Mesenchymal stem cell (in vitro differentiated cells and primary cell): ENCODE data around the gene NAPSA.
"Not testable (repeated sequence)": the region's sequence is repeated elsewhere in the genome, so short reads cannot be mapped to it uniquely, and the experiment has no call there.

ENCODE experiments used
- DNase-seq: peaks from one replicate; pipeline ENCODE4 v3.0.0-alpha.2; 2013
- H2AFZ ChIP-seq: one replicate; pipeline ENCODE4 v1.6.1; 2013; ENCODE audit warnings: low read depth, mild to moderate bottlenecking, control low read depth, inconsistent platforms, low read length, moderate library complexity
- H2AK5ac ChIP-seq: 2 replicates; pipeline ENCODE4 v1.6.1; 2013; ENCODE audit warnings: low read length, moderate library complexity, mild to moderate bottlenecking, inconsistent platforms; ENCODE audit not compliant: severe bottlenecking
- H2BK120ac ChIP-seq: one replicate; pipeline ENCODE4 v1.6.1; 2013; ENCODE audit warnings: low read depth, mild to moderate bottlenecking, inconsistent platforms, low read length, moderate library complexity
- H2BK12ac ChIP-seq, 2 experiments: one replicate each; pipeline ENCODE4 v1.6.1; 2013; ENCODE audit warnings: inconsistent platforms in 2 of 2, low read length in 2 of 2, mild to moderate bottlenecking in 2 of 2, moderate library complexity in 2 of 2, control low read depth in 1 of 2
- H2BK15ac ChIP-seq: one replicate; pipeline ENCODE4 v1.6.1; 2013; ENCODE audit warnings: mild to moderate bottlenecking, low read depth, inconsistent platforms; ENCODE audit not compliant: poor library complexity, severe bottlenecking
- H2BK5ac ChIP-seq: 2 replicates; pipeline ENCODE4 v1.6.1; 2013; ENCODE audit warnings: low read depth, mild to moderate bottlenecking, low read length, control low read depth, inconsistent platforms; ENCODE audit not compliant: poor library complexity, severe bottlenecking
- H3K14ac ChIP-seq, 2 experiments: one replicate each; pipeline ENCODE4 v1.6.1; 2013; ENCODE audit warnings: inconsistent platforms in 2 of 2, low read length in 2 of 2, control low read depth in 1 of 2, mild to moderate bottlenecking in 1 of 2, moderate library complexity in 1 of 2
- H3K18ac ChIP-seq, 2 experiments: one replicate each; pipeline ENCODE4 v1.6.1; 2013; ENCODE audit warnings: inconsistent platforms in 2 of 2, low read length in 2 of 2, control low read depth in 1 of 2, low read depth in 1 of 2, mild to moderate bottlenecking in 1 of 2
- H3K23ac ChIP-seq, 2 experiments: one replicate each; pipeline ENCODE4 v1.6.1; 2013; ENCODE audit warnings: inconsistent platforms in 2 of 2, low read length in 2 of 2, mild to moderate bottlenecking in 2 of 2, moderate library complexity in 2 of 2, control low read depth in 1 of 2
- H3K27ac ChIP-seq: 2 replicates; pipeline ENCODE4 v1.5.1; 2013; ENCODE audit warnings: mild to moderate bottlenecking, moderate library complexity, low read length, control low read depth, inconsistent platforms; ENCODE audit not compliant: poor library complexity, severe bottlenecking
- H3K27me3 ChIP-seq, 2 experiments: 2 replicates each; pipeline versions ENCODE4 v1.6.1 to v1.7.0; 2013; ENCODE audit warnings: low read length in 2 of 2, mild to moderate bottlenecking in 2 of 2, moderate library complexity in 2 of 2, control low read depth in 1 of 2, inconsistent platforms in 1 of 2; ENCODE audit not compliant: control insufficient read depth in 1 of 2, insufficient read depth in 1 of 2
- H3K36me3 ChIP-seq, 2 experiments: 2 replicates each; pipeline versions ENCODE4 v1.6.1 to v1.7.0; 2013; ENCODE audit warnings: low read length in 2 of 2, control low read depth in 1 of 2, inconsistent platforms in 1 of 2, low read depth in 1 of 2, mild to moderate bottlenecking in 1 of 2; ENCODE audit not compliant: insufficient read depth in 2 of 2, control insufficient read depth in 1 of 2
- H3K4ac ChIP-seq, 2 experiments: one replicate each; pipeline ENCODE4 v1.6.1; 2013; ENCODE audit warnings: inconsistent platforms in 2 of 2, low read length in 2 of 2, mild to moderate bottlenecking in 2 of 2, moderate library complexity in 2 of 2, control low read depth in 1 of 2, low read depth in 1 of 2
- H3K4me1 ChIP-seq: 2 replicates; pipeline ENCODE4 v1.6.1; 2013; ENCODE audit warnings: low read depth, low read length, control low read depth; ENCODE audit not compliant: control insufficient read depth, insufficient read depth
- H3K4me2 ChIP-seq: 2 replicates; pipeline ENCODE4 v1.6.1; 2013; ENCODE audit warnings: low read length, mild to moderate bottlenecking, inconsistent platforms; ENCODE audit not compliant: poor library complexity, severe bottlenecking
- H3K4me3 ChIP-seq, 2 experiments: 2 replicates each; pipeline versions ENCODE4 v1.5.1 to v1.7.0; 2013; ENCODE audit warnings: low read length in 2 of 2, mild to moderate bottlenecking in 2 of 2, control low read depth in 1 of 2, low read depth in 1 of 2; ENCODE audit not compliant: insufficient read depth in 1 of 2
- H3K79me1 ChIP-seq: replicated peaks from 2 replicates; pipeline ENCODE4 v1.6.1; 2013; ENCODE audit warnings: mild to moderate bottlenecking, control low read depth, low read length, inconsistent platforms; ENCODE audit not compliant: poor library complexity, severe bottlenecking
- H3K9ac ChIP-seq: 2 replicates; pipeline ENCODE4 v1.7.0; 2013; ENCODE audit warnings: mild to moderate bottlenecking, low read length, moderate library complexity
- H3K9me3 ChIP-seq: 2 replicates; pipeline ENCODE4 v1.7.0; 2013; ENCODE audit warnings: mild to moderate bottlenecking, low read length; ENCODE audit not compliant: control insufficient read depth
- H4K8ac ChIP-seq: one replicate; pipeline ENCODE4 v1.6.1; 2013; ENCODE audit warnings: inconsistent platforms, mild to moderate bottlenecking, low read length, moderate library complexity
- H4K91ac ChIP-seq: one replicate; pipeline ENCODE4 v1.6.1; 2013; ENCODE audit warnings: mild to moderate bottlenecking, low read length, inconsistent platforms
- WGBS: methylation state at CpG from one replicate; pipeline ENCODE4 v1.1.7; 2013; ENCODE audit warnings: mixed read lengths; 5-methylcytosine and 5-hydroxymethylcytosine counted together

The NAPSA gene

GRCh38 chr19:50340331-50340730 lies 25.1 kb downstream of the NAPSA start:
- Histone ChIP-seq H3K4me1 (no peaks in the 10 kb centered on the region), H3K27ac (no peak overlapping the region), H3K4ac (no peak overlapping the region), H2AK5ac (no peak overlapping the region), H3K18ac (no peak overlapping the region), H3K9ac (no peak overlapping the region), H3K36me3 (no peaks in the 10 kb centered on the region), H3K4me3 (no peak overlapping the region), H4K8ac (no peak overlapping the region), H2BK12ac (no peak overlapping the region), H3K79me1 (no peaks in the 10 kb centered on the region), H2BK5ac (no peak overlapping the region), H3K27me3 (peaks cover 0 to 3% of the 10 kb centered on the region in 2 experiments), H2AFZ (no peak overlapping the region), H3K9me3 (peaks cover 17% of the 10 kb centered on the region), H2BK15ac (no peak overlapping the region), H3K14ac (no peak overlapping the region), H3K23ac (no peak overlapping the region), H3K4me2 (no peak overlapping the region), H2BK120ac (no peak overlapping the region), H4K91ac (no peak overlapping the region)
- DNase-seq = no peak

- H3K18ac ChIP-seq, H3K27ac ChIP-seq, H2AK5ac ChIP-seq, H2BK15ac ChIP-seq, H2AFZ ChIP-seq, DNase-seq, H3K9ac ChIP-seq, H3K9me3 ChIP-seq, H3K79me1 ChIP-seq, H3K4ac ChIP-seq, H2BK5ac ChIP-seq, H3K4me2 ChIP-seq, H3K14ac ChIP-seq, H3K4me3 ChIP-seq, H3K4me1 ChIP-seq, H3K36me3 ChIP-seq, H3K23ac ChIP-seq, H2BK120ac ChIP-seq, H4K91ac ChIP-seq, H2BK12ac ChIP-seq, H4K8ac ChIP-seq: not testable (repeated sequence)
- peaks cover 11 to 16% of the 10 kb centered on the region in 2 experiments for H3K27me3 ChIP-seq
- 88% methylated on average over 5 of the region's 6 CpGs for WGBS
These were observed 28.4 kb downstream of the NAPSA start for GRCh38 chr19:50337031-50337430.

GRCh38 chr19:50334741-50335421 lies 30.6 kb downstream of the NAPSA start:
- Histone ChIP-seq H4K8ac (no peak overlapping the region), H3K14ac (no peak overlapping the region), H3K27me3 (peaks cover 24 to 34% of the 10 kb centered on the region in 2 experiments), H3K9me3 (peaks cover 3% of the 10 kb centered on the region), H3K4me3 (no peak overlapping the region), H3K23ac (no peak overlapping the region), H2BK12ac (no peak overlapping the region), H2AFZ (no peak overlapping the region), H2BK5ac (no peak overlapping the region), H3K9ac (no peak overlapping the region), H3K4me2 (no peak overlapping the region), H3K18ac (no peak overlapping the region), H2BK120ac (no peak overlapping the region), H4K91ac (peak overlapping the region; percentile 56), H2AK5ac (no peak overlapping the region), H3K4me1 (no peaks in the 10 kb centered on the region), H3K4ac (no peak overlapping the region), H3K79me1 (no peaks in the 10 kb centered on the region), H3K27ac (no peak overlapping the region), H3K36me3 (no peaks in the 10 kb centered on the region), H2BK15ac (no peak overlapping the region)
- 84% methylated on average over 8 of the region's 12 CpGs for WGBS
- DNase-seq = no peak

- 25% methylated on average over 54 of the region's 54 CpGs for WGBS
These were observed 31.5 kb downstream of the NAPSA start for GRCh38 chr19:50333737-50334617.

More at GRCh38 chr19:50333737-50334617, 31.5 kb downstream of the NAPSA start:
- Histone ChIP-seq H3K4me2 (no peak overlapping the region), H2AK5ac (no peak overlapping the region), H4K8ac (no peak overlapping the region), H3K36me3 (no peaks in the 10 kb centered on the region), H3K27me3 (peaks cover 29 to 40% of the 10 kb centered on the region in 2 experiments), H3K18ac (no peak overlapping the region), H3K4me1 (no peaks in the 10 kb centered on the region), H3K9me3 (peaks cover 2% of the 10 kb centered on the region), H3K14ac (no peak overlapping the region), H2BK5ac (no peak overlapping the region), H2BK15ac (no peak overlapping the region), H2BK120ac (no peak overlapping the region), H2AFZ (peak overlapping the region; percentile 47), H3K27ac (no peak overlapping the region), H3K4me3 (peak overlapping the region in 1 of 2 experiments; percentile 76), H4K91ac (no peak overlapping the region), H3K4ac (peak overlapping the region in 1 of 2 experiments; percentile 56), H2BK12ac (no peak overlapping the region), H3K9ac (peak overlapping the region; percentile 25), H3K23ac (peak overlapping the region in 1 of 2 experiments; percentile 56), H3K79me1 (no peaks in the 10 kb centered on the region)
- DNase-seq = peak; percentile 23
